Panc1 (cell line): ENCODE measurements around the gene CHRNA7. TPM values are rescaled to one million over a fixed set of nuclear protein-coding genes. Genes with fewer than 3 reads are reported as not detected.

Experiments used
- ATAC-seq: fragments of 200-7000 bp; cut with Tn5 transposase; 2 replicates; pipeline ENCODE4 v1.9.1; 2020; ENCODE audit warnings: mild to moderate bottlenecking, moderate library complexity
- BruUV-seq: library from RNA; stranded (reverse); fragments of 400-500 nt; replicated peaks from 2 replicates; lab custom pipeline; 2021; lab: Mats Ljungman, UMichigan
- CTCF ChIA-PET: fragments of 300-600 bp; sonication (Branson Sonifier 250); formaldehyde crosslinking; loops from one replicate; lab custom pipeline; 2022; ENCODE audit warnings: antibody characterized with exemption; lab: Charles Lee
- POLR2A ChIA-PET: fragments of 300-600 bp; sonication (Branson Sonifier 250); formaldehyde crosslinking; loops from one replicate; lab custom pipeline; 2022; ENCODE audit warnings: antibody characterized with exemption; lab: Charles Lee
- DNase-seq: peaks from one replicate; pipeline ENCODE4 v3.0.0-alpha.2; 2010; ENCODE audit warnings: low read depth, low spot score
- H3K27ac ChIP-seq: 2 replicates; pipeline ENCODE4 v1.5.1; 2011; ENCODE audit warnings: mild to moderate bottlenecking, low read length, inconsistent platforms
- H3K27me3 ChIP-seq: fragments of 200-500 bp; sonication (Bioruptor generic); 2 replicates; pipeline ENCODE4 v1.6.0; 2014; ENCODE audit warnings: low read length, inconsistent platforms; ENCODE audit not compliant: control insufficient read depth, insufficient read depth
- H3K36me3 ChIP-seq: fragments of 200-500 bp; sonication (Bioruptor generic); 2 replicates; pipeline ENCODE4 v1.5.1; 2014; ENCODE audit warnings: inconsistent platforms, mild to moderate bottlenecking, low read length, moderate library complexity; ENCODE audit not compliant: control insufficient read depth, insufficient read depth
- H3K4me1 ChIP-seq: 2 replicates; pipeline ENCODE4 v1.5.1; 2011; ENCODE audit warnings: inconsistent platforms, mild to moderate bottlenecking, low read length, moderate library complexity; ENCODE audit not compliant: control insufficient read depth, insufficient read depth
- H3K4me3 ChIP-seq, 2 experiments: 2 replicates each; pipeline ENCODE4 v1.5.1; 2011 to 2012; ENCODE audit warnings: low read depth in 2 of 2, low read length in 2 of 2, mild to moderate bottlenecking in 2 of 2, inconsistent platforms in 1 of 2, moderate library complexity in 1 of 2
- H3K9me3 ChIP-seq: fragments of 200-500 bp; sonication (Bioruptor generic); 2 replicates; pipeline ENCODE4 v1.5.1; 2014; ENCODE audit warnings: low read depth, mild to moderate bottlenecking, inconsistent platforms, low read length, moderate library complexity; ENCODE audit not compliant: control insufficient read depth, insufficient read depth
- CTCF ChIP-seq: fragments of 450-650 bp; IDR thresholded peaks from 2 replicates; pipeline ENCODE4 v1.5.1; 2017; ENCODE audit warnings: mild to moderate bottlenecking
- POLR2AphosphoS5 ChIP-seq: IDR thresholded peaks from 2 replicates; pipeline ENCODE4 v1.6.1; 2012; ENCODE audit warnings: mild to moderate bottlenecking, low read depth, low read length, moderate library complexity
- REST ChIP-seq, 2 experiments: IDR thresholded peaks; 2 replicates each; pipeline ENCODE4 v1.6.1; 2011 to 2012; ENCODE audit warnings: low read depth in 2 of 2, control low read depth in 1 of 2, low read length in 1 of 2, mild to moderate bottlenecking in 1 of 2, moderate library complexity in 1 of 2; ENCODE audit not compliant: insufficient read depth in 1 of 2
- SIN3A ChIP-seq: IDR thresholded peaks from 2 replicates; pipeline ENCODE4 v1.6.1; 2012; ENCODE audit warnings: low read depth, mild to moderate bottlenecking, low read length, moderate library complexity, borderline replicate concordance; ENCODE audit not compliant: insufficient read depth
- TCF7L2 ChIP-seq: IDR thresholded peaks from 2 replicates; pipeline ENCODE4 v1.6.1; 2011; ENCODE audit warnings: mild to moderate bottlenecking, low read depth, low read length, inconsistent platforms
- in situ Hi-C: cut with HindIII; loops from 2 replicates; pipeline ENCODE4 v1.10.0; 2016; ENCODE audit warnings: low sequenced_read_pairs, low pct_unique_long_range_greater_than_20kb
- intact Hi-C: fragments of 100-400 bp; cut with micrococcal nuclease; formaldehyde crosslinking; loops from one replicate; pipeline ENCODE4 v1.10.0; 2022; ENCODE audit not compliant: unreplicated experiment
- total RNA-seq: library from RNA; stranded (reverse); gene quantifications from one replicate; pipeline ENCODE4 v1.2.1, GENCODE V29; 2021; ENCODE audit not compliant: unreplicated experiment

The CHRNA7 gene
- total RNA-seq, 1 experiment from 2014 or later = 3.3 TPM

DNA sequence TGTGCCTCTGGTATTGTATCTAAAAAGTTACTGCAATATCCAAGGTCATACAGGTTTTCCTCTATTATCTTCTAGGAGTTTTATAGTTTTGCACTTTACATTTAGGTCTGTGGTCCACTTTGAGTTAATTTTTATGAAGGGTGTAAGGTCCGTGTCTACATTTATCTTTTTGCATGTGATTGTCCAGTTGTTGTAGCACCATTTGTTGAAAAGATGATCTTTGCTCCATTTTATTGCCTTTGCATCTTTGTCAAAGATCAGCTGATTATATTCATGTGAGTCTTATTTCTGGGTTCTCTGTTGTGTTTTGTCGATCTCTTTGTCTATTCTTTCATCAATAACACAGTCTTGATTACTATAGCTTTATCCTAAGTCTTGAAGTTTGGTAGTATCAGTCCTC, 6.7 kb downstream of the CHRNA7 start:
- peaks cover 5% of the 10 kb centered on the region for H3K27me3 ChIP-seq
- H3K27ac ChIP-seq = no peak overlapping the region
- H3K36me3 ChIP-seq = no peaks in the 10 kb centered on the region
- intact Hi-C loops (loop anchor here (10.0 kb wide), 1 partner anchor 78 kb away; no protein-coding TSS in a partner anchor), in situ Hi-C loops (no loop called here)
- no peak for ATAC-seq
- no peaks in the 10 kb centered on the region for H3K9me3 ChIP-seq
- BruUV-seq = no TSS peak
- TF ChIP-seq POLR2AphosphoS5 (no peak), REST (IDR thresholded peaks at IDR 0.05; ENCODE audit: insufficient read depth in 1 of 2, low read depth in 2 of 2, low read length in 1 of 2) (no peak), CTCF (no peak), SIN3A (no peak), TCF7L2 (no peak)
- no peaks in the 10 kb centered on the region for H3K4me1 ChIP-seq
- POLR2A ChIA-PET = no interaction called here
- DNase-seq = no peak
- CTCF ChIA-PET = no interaction called here
- no peak overlapping the region for H3K4me3 ChIP-seq

GRCh38 chr15:32041294-32041693, 11.0 kb downstream of the CHRNA7 start:
- POLR2A ChIA-PET = no interaction called here
- CTCF ChIA-PET = no interaction called here
- no peak overlapping the region for H3K27ac ChIP-seq
- H3K36me3 ChIP-seq = no peaks in the 10 kb centered on the region
- no peak overlapping the region for H3K4me3 ChIP-seq
- no peak for ATAC-seq
- no peaks in the 10 kb centered on the region for H3K4me1 ChIP-seq
- in situ Hi-C loops (no loop called here), intact Hi-C loops (loop anchor here (5.0 kb wide), 1 partner anchor 36 kb away; no protein-coding TSS in a partner anchor)
- H3K9me3 ChIP-seq = no peaks in the 10 kb centered on the region
- no TSS peak for BruUV-seq
- no peaks in the 10 kb centered on the region for H3K27me3 ChIP-seq
- no peak for TF ChIP-seq POLR2AphosphoS5
- no peak for TF ChIP-seq TCF7L2
- DNase-seq = no peak

GRCh38 chr15:32042269-32042972, 12.1 kb downstream of the CHRNA7 start:
- intact Hi-C loops = loop anchor here (5.0 kb wide), 1 partner anchor 35 kb away; no protein-coding TSS in a partner anchor
- ChIA-PET POLR2A (no interaction called here), CTCF (no interaction called here)
- Histone ChIP-seq H3K27ac (no peak overlapping the region), H3K27me3 (no peaks in the 10 kb centered on the region), H3K36me3 (no peaks in the 10 kb centered on the region), H3K4me1 (no peaks in the 10 kb centered on the region), H3K9me3 (no peaks in the 10 kb centered on the region), H3K4me3 (no peak overlapping the region)
- no peak for DNase-seq
- BruUV-seq = no TSS peak
- TF ChIP-seq TCF7L2 (no peak), REST (IDR thresholded peaks at IDR 0.05; ENCODE audit: insufficient read depth in 1 of 2, low read depth in 2 of 2, low read length in 1 of 2) (no peak), CTCF (no peak; the same call in 1 of the 2 replicates), SIN3A (no peak), POLR2AphosphoS5 (no peak)
- in situ Hi-C loops = no loop called here
- no peak for ATAC-seq
